GM12878 (cell line): ENCODE results near the gene NUMBL.
"Not testable (repeated sequence)": the region's sequence is repeated elsewhere in the genome, so short reads cannot be mapped to it uniquely, and the experiment has no call there.

ENCODE experiments used
- CEBPZ ChIP-seq: fragments of 150-350 bp; IDR thresholded peaks from 2 replicates; pipeline ENCODE4 v1.6.1; 2016; ENCODE audit warnings: low read depth, low read length
- CTCF ChIP-seq, 3 experiments: IDR thresholded peaks in 2 of 3; conservative IDR thresholded peaks in 1 of 3; 2 replicates each; pipeline ENCODE4 v1.5.1; 2011; ENCODE audit warnings: low read depth in 3 of 3, low read length in 3 of 3, mild to moderate bottlenecking in 3 of 3, control low read depth in 2 of 3, moderate library complexity in 2 of 3, inconsistent platforms in 1 of 3, mixed read lengths in 1 of 3; ENCODE audit not compliant: control insufficient read depth in 2 of 3, insufficient read depth in 1 of 3; ENCODE audit errors: extremely low read depth in 1 of 3
- DPF2 ChIP-seq: fragments of 450-650 bp; IDR thresholded peaks from 2 replicates; pipeline ENCODE4 v1.6.1; 2017; ENCODE audit warnings: mild to moderate bottlenecking
- EP300 ChIP-seq, 2 experiments: fragments of 150-350 bp in 1 of 2; IDR thresholded peaks; 2 replicates each; pipeline ENCODE4 v1.6.1; 2011 to 2012; ENCODE audit warnings: low read depth in 2 of 2, low read length in 2 of 2, borderline replicate concordance in 1 of 2, improper control_type of control experiment in 1 of 2, inconsistent platforms in 1 of 2; ENCODE audit not compliant: control insufficient read depth in 1 of 2
- MXI1 ChIP-seq: fragments of 150-350 bp; IDR thresholded peaks from 2 replicates; pipeline ENCODE4 v1.6.1; 2011; ENCODE audit warnings: low read depth, mild to moderate bottlenecking, inconsistent platforms, low read length, improper control_type of control experiment
- POLR2A ChIP-seq: IDR thresholded peaks from 2 replicates; pipeline ENCODE4 v1.6.1; 2011; ENCODE audit warnings: low read depth, mild to moderate bottlenecking, low read length
- REST ChIP-seq: IDR thresholded peaks from 2 replicates; pipeline ENCODE4 v1.6.1; 2012; ENCODE audit warnings: mild to moderate bottlenecking, low read depth, low read length
- SIN3A ChIP-seq: IDR thresholded peaks from 2 replicates; pipeline ENCODE4 v1.6.1; 2012; ENCODE audit warnings: low read depth, low read length, improper control_type of control experiment
- TCF12 ChIP-seq: IDR thresholded peaks from 2 replicates; pipeline ENCODE4 v1.6.1; 2011; ENCODE audit warnings: low read depth, mild to moderate bottlenecking, low read length
- YBX1 ChIP-seq: fragments of 450-650 bp; IDR thresholded peaks from 2 replicates; pipeline ENCODE4 v1.6.1; 2016; ENCODE audit warnings: antibody characterized with exemption

- not testable (repeated sequence) for TF ChIP-seq SIN3A; EP300 (IDR thresholded peaks at IDR 0.05; ENCODE audit: borderline replicate concordance in 1 of 2, control insufficient read depth in 1 of 2, low read depth in 2 of 2, low read length in 2 of 2); TCF12; CEBPZ; POLR2A; CTCF (IDR thresholded peaks at IDR 0.05 in 2 of 3, conservative IDR thresholded peaks at IDR 0.05 in 1 of 3; ENCODE audit: control insufficient read depth in 2 of 3, extremely low read depth in 1 of 3, insufficient read depth in 1 of 3, low read depth in 3 of 3, low read length in 3 of 3); REST; MXI1; YBX1; DPF2
Measured at GRCh38 chr19:40652303-40652702, 38.1 kb downstream of the NUMBL start.
